Keratinocyte (primary cell): ENCODE measurements around the gene PEX11A. TPM values are rescaled to one million over a fixed set of nuclear protein-coding genes. Genes with fewer than 3 reads are reported as not detected.

Experiments
- DNase-seq: peaks from one replicate; pipeline ENCODE4 v3.0.0-alpha.2; 2011; ENCODE audit warnings: low read depth, missing footprints, low spot score
- FAIRE-seq: peaks from 2 replicates; lab custom pipeline; 2011; peaks lifted over from hg19 to GRCh38; lab: Jason Lieb, UNC
- H2AFZ ChIP-seq: 2 replicates; pipeline ENCODE4 v1.6.0; 2012; ENCODE audit warnings: low read length, control low read depth, inconsistent platforms; ENCODE audit not compliant: control insufficient read depth
- H3K27ac ChIP-seq: 2 replicates; pipeline ENCODE4 v1.5.1; 2011; ENCODE audit warnings: low read length; ENCODE audit not compliant: control insufficient read depth, insufficient read depth
- H3K27me3 ChIP-seq: 3 replicates; pipeline ENCODE4 v1.6.0; 2011; ENCODE audit warnings: low read length; ENCODE audit not compliant: control insufficient read depth, insufficient read depth; ENCODE audit errors: extremely low read depth
- H3K36me3 ChIP-seq, 2 experiments: 2 replicates in 1 of 2; 3 replicates in 1 of 2; pipeline ENCODE4 v1.5.1; 2011; ENCODE audit warnings: low read length in 2 of 2, mild to moderate bottlenecking in 1 of 2; ENCODE audit not compliant: control insufficient read depth in 2 of 2, insufficient read depth in 2 of 2; ENCODE audit errors: extremely low read depth in 1 of 2
- H3K4me1 ChIP-seq: 3 replicates; pipeline ENCODE4 v1.5.1; 2011; ENCODE audit warnings: low read length; ENCODE audit not compliant: control insufficient read depth, insufficient read depth; ENCODE audit errors: extremely low read depth
- H3K4me2 ChIP-seq: 3 replicates; pipeline ENCODE4 v1.6.0; 2011; ENCODE audit warnings: low read depth, low read length; ENCODE audit not compliant: control insufficient read depth, insufficient read depth; ENCODE audit errors: extremely low read depth
- H3K4me3 ChIP-seq, 3 experiments: fragments of 200-600 bp in 1 of 3; sonication (generic) in 1 of 3; 2 replicates in 2 of 3; 3 replicates in 1 of 3; pipeline ENCODE4 v1.5.1; 2011 to 2016; ENCODE audit warnings: low read length in 3 of 3, mild to moderate bottlenecking in 3 of 3, control low read depth in 2 of 3, inconsistent platforms in 1 of 3, low read depth in 1 of 3, mixed read lengths in 1 of 3, mixed run types in 1 of 3, moderate library complexity in 1 of 3; ENCODE audit not compliant: control insufficient read depth in 2 of 3, insufficient read depth in 2 of 3; ENCODE audit errors: extremely low read depth in 1 of 3
- H3K79me2 ChIP-seq: 2 replicates; pipeline ENCODE4 v1.6.0; 2012; ENCODE audit warnings: low read length; ENCODE audit not compliant: control insufficient read depth, insufficient read depth
- H3K9ac ChIP-seq: 3 replicates; pipeline ENCODE4 v1.6.0; 2011; ENCODE audit warnings: low read length; ENCODE audit not compliant: control insufficient read depth, insufficient read depth; ENCODE audit errors: extremely low read depth
- H3K9me1 ChIP-seq: 3 replicates; pipeline ENCODE4 v1.6.0; 2011; ENCODE audit warnings: low read length; ENCODE audit not compliant: control insufficient read depth, insufficient read depth; ENCODE audit errors: extremely low read depth
- H3K9me3 ChIP-seq: 2 replicates; pipeline ENCODE4 v1.5.1; 2012; ENCODE audit warnings: low read depth, low read length; ENCODE audit not compliant: control insufficient read depth
- H4K20me1 ChIP-seq: 3 replicates; pipeline ENCODE4 v1.6.0; 2011; ENCODE audit warnings: low read length; ENCODE audit not compliant: control insufficient read depth, insufficient read depth; ENCODE audit errors: extremely low read depth
- EZH2 ChIP-seq: IDR thresholded peaks from one replicate; pipeline ENCODE4 v1.6.1; 2012; ENCODE audit warnings: inconsistent platforms, mild to moderate bottlenecking, low read length, moderate library complexity
- dilution Hi-C: fragments of 300-500 bp; cut with MboI; formaldehyde crosslinking; loops from one replicate; pipeline ENCODE4 v1.7.0; 2020; ENCODE audit warnings: low sequenced_read_pairs; ENCODE audit not compliant: extremely low pct_ligation_motif_present
- polyA plus RNA-seq, 5 experiments: library from polyadenylated mRNA; depleted of rRNA in 3 of 5; stranded (reverse) in 3 of 5; stranded (forward) in 1 of 5; unstranded in 1 of 5; fragments of >200 nt; gene quantifications; 1 replicate in 1 of 5; 2 replicates in 3 of 5; 3 replicates in 1 of 5; pipeline versions ENCODE4 v1.2.1 to v1.2.3, GENCODE V29; 2011 to 2012; ENCODE audit warnings: missing spikeins in 2 of 5, low read depth in 1 of 5, low replicate concordance in 1 of 5
- TF ChIP-seq, protein P1 (sequence below), 3 experiments: IDR thresholded peaks in 1 of 3; conservative IDR thresholded peaks in 1 of 3; optimal IDR thresholded peaks in 1 of 3; 2 replicates in 2 of 3; 3 replicates in 1 of 3; pipeline versions ENCODE3 to v1.5.1; 2011; ENCODE audit warnings: low read length in 3 of 3, mild to moderate bottlenecking in 3 of 3, moderate library complexity in 2 of 3, control low read depth in 1 of 3, inconsistent platforms in 1 of 3; ENCODE audit not compliant: insufficient read depth in 2 of 3; ENCODE audit errors: extremely low read depth in 1 of 3

PEX11A gene
- polyA plus RNA-seq, 1 donor (not counting 4 experiments of a cell fraction or from before 2014, with no cell fraction given): 6.0 TPM

DNA sequence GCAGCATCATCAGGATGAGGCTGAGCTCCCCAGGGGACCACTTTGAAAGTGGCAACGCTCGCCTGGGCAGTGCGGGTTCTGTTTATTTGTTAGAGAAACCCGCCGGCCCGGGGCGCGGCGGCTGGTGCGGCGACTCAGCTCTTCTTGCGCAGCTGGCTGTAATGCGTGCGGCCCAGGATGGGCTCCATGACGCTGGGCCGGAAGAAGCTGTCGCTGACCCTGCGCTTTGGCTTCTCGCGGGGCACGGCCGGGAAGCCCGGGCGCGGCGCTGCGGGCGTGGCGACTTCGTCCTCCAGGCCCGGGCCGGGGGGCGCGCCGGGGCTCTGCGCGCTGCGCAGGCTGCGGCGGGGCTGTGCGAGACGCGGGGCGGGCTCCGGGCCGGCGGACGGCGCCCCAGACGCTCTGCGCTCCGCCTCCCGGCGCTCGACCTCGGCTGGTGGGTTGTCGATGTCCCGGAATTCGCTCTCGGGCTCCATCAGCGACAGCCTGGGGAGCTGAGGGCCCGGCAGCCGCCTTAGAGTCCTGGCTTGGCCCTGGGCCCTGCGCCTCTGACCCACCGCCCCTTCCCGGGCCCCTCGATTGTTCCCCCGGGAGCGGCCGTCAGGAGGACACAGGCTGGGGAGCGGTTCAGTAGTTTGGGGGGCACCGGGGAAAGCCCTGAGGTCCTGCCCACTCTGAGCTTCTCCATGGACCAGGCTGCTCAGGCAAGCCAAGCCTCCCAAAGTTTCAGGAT lies 24.9 kb downstream of the PEX11A start:
- Histone ChIP-seq H3K4me1 (peaks cover 10% of the 10 kb centered on the region), H2AFZ (peak overlapping the region; percentile 54), H3K4me3 (peak overlapping the region in 2 of 3 experiments; percentile 18 to 21), H3K4me2 (peak overlapping the region; percentile 64), H3K9ac (no peak overlapping the region), H3K27me3 (no peaks in the 10 kb centered on the region), H3K36me3 (no peaks in the 10 kb centered on the region), H3K9me3 (no peaks in the 10 kb centered on the region), H3K79me2 (no peaks in the 10 kb centered on the region), H4K20me1 (no peaks in the 10 kb centered on the region), H3K27ac (no peak overlapping the region), H3K9me1 (no peaks in the 10 kb centered on the region)
- TF ChIP-seq, protein P1, sequence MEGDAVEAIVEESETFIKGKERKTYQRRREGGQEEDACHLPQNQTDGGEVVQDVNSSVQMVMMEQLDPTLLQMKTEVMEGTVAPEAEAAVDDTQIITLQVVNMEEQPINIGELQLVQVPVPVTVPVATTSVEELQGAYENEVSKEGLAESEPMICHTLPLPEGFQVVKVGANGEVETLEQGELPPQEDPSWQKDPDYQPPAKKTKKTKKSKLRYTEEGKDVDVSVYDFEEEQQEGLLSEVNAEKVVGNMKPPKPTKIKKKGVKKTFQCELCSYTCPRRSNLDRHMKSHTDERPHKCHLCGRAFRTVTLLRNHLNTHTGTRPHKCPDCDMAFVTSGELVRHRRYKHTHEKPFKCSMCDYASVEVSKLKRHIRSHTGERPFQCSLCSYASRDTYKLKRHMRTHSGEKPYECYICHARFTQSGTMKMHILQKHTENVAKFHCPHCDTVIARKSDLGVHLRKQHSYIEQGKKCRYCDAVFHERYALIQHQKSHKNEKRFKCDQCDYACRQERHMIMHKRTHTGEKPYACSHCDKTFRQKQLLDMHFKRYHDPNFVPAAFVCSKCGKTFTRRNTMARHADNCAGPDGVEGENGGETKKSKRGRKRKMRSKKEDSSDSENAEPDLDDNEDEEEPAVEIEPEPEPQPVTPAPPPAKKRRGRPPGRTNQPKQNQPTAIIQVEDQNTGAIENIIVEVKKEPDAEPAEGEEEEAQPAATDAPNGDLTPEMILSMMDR (optimal IDR thresholded peaks at IDR 0.05 in 1 of 3, IDR thresholded peaks at IDR 0.05 in 1 of 3, conservative IDR thresholded peaks at IDR 0.05 in 1 of 3; ENCODE audit: extremely low read depth in 1 of 3, insufficient read depth in 2 of 3, low read length in 3 of 3): no peak
- TF ChIP-seq EZH2: no peak
- no peak for DNase-seq
- dilution Hi-C loops: no loop called here
- FAIRE-seq: no peak

DNA sequence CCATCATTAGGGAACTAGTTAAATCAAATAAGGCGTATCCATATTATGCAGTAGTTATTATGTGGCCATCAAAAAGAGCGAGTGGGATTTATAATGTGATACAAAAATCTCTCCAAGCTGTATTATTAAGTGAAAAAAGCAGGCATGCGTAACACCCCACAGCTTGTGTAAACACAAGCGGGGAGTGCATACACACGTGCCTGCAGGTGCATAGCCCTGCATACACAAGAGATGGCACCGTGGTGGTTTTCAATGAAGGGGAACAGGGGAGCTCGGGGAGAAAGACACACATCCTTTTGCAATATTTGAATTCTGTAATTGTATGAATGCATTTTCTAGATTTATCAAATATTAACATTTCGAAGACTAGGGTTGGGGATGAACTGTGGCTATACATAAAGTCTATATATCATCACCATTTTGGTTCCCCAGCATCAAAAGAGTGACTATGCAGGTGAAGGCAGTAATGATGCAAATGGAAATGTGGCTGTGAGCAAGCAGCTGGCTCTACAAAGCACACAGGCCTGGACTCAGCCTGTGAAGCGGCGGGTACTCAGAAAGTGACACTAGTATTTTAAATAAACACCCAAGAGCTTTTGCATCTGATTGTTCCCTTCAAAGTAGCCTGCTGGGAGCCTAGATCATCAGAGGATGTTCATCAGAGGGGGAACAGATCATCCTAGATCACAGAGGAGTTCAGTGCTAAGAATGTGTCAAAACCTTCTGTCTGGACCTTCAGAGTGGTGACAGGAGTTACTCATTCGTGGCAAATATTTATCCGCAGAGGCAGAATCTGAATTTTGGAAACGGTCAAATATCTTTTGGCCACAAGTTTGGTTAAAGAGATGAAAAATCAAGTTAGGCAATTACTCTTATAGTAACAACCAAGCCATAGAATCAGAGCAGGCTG lies 25.9 kb downstream of the PEX11A start:
- H3K27me3 ChIP-seq: no peaks in the 10 kb centered on the region
- H3K36me3 ChIP-seq: no peaks in the 10 kb centered on the region
- peaks cover 10% of the 10 kb centered on the region for H3K4me1 ChIP-seq
- FAIRE-seq: peak; percentile 20
- H3K9ac ChIP-seq: no peak overlapping the region
- no peak for DNase-seq
- peak overlapping the region; percentile 64 for H3K4me2 ChIP-seq
- dilution Hi-C loops: no loop called here
- H3K9me1 ChIP-seq: no peaks in the 10 kb centered on the region
- no peak for TF ChIP-seq EZH2
- TF ChIP-seq, protein P1 (optimal IDR thresholded peaks at IDR 0.05 in 1 of 3, IDR thresholded peaks at IDR 0.05 in 1 of 3, conservative IDR thresholded peaks at IDR 0.05 in 1 of 3; ENCODE audit: extremely low read depth in 1 of 3, insufficient read depth in 2 of 3, low read length in 3 of 3): no peak
- no peak overlapping the region for H3K4me3 ChIP-seq
- H4K20me1 ChIP-seq: no peaks in the 10 kb centered on the region
- H3K27ac ChIP-seq: no peak overlapping the region
- H2AFZ ChIP-seq: no peak overlapping the region
- H3K9me3 ChIP-seq: no peaks in the 10 kb centered on the region
- no peaks in the 10 kb centered on the region for H3K79me2 ChIP-seq
